GM18867 (cell line): ENCODE data around the gene ROCK2.
A peak's percentile ranks its signal among the peaks of the same experiment; 100 is the strongest.

Source experiments
- ATAC-seq: cut with Tn5 transposase; IDR thresholded peaks from one replicate; pipeline ENCODE4 v1.9.1; 2021; ENCODE audit warnings: mild to moderate bottlenecking, moderate library complexity; ENCODE audit not compliant: unreplicated experiment

Gene ROCK2

DNA sequence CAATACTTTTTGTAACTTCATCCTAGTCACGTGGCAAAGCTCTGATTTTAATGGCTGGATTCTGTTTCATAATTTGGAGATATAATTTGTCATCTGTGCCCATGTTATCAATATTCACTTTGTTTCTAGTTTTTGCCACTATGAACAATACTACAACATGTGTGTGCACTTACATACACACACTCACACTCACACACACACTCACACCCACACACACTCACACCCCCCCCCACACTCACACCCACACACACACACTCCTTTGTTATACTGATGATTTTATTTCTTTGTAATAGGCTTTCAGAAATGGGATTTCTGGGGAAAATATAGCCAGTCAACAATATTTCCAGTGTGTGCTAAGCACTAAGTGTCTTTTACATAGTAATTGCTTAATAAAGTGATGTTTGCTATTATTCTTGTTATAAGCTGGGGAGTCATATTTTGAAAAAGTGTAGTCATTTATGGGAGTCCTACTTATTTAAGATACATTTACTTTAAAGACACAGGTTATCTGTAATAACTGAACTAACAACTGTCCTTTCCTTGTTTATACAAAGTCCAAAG lies 22.8 kb upstream of the ROCK2 start:
- no peak for ATAC-seq

DNA sequence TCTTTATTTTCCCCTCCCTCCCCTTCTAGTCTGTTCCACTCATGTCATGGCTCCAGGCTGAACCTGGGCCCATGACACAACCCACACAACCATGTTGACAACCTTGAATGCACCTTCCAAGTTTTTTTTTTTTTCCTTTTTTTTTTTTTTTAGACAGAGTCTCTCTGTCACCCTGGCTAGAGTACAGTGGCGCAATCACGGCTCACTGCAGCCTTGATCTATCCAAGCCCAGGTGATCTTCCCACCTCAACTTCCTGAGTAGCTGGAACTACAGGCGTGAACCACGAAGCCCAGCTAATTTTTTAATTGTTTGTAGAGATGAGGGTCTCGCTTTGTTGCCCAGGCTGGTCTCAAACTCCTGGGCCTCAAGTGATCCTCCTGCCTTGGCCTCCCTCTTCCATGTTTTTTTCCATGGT lies 21.9 kb upstream of the ROCK2 start:
- ATAC-seq: no peak

DNA sequence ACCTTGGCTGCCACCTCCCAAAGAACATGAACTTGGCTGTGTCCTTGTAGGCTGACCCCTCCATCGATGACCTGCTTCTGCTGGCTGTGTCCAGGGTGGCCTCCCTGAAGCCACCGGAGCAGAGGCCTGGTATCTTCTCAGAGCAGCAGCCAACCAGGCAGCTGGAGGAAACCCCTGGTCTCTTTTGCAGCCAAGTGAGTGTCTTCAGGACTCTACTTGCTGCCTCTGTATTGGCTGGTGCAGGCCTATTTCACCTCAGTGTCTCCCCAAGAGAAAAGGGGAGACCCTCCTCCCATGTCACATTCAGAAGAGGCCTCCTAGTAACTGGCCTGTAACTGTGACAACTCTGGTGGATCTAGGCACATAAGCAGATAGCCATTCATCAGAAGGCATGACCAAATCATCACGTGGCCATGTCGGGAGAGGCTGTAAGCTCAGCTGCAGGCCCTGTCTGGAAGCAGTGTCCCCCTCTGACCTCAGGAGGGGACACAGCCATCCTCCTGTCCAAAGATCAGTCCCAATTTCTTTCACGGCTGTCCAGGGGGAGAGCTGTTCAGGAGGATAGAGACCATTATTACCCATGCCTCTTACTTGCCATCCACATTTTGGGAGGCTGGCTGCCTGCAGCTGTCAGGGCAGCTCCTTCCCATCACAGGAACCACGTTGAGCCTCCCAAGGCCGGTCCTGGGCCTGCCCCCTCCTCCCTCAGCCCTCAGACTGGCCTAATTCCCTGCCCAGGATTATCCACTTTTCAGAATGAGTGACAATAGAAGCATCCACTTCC lies 20.9 kb upstream of the ROCK2 start:
- ATAC-seq: no peak

DNA sequence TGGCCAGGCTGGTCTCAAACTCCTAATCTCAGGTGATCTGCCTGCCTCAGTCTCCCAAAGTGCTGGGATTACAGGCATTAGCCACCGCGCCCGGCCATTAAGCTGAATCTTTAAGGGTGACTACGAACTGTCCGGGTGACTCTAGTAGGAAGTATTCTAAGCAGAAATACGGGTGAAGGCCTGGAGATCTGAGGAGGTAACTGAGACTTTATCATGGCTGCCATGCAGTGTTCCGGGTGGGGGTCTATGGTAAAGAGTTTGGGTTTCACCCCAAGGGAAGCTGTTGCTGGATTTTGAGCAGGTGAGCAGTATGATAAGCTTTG lies 20.1 kb upstream of the ROCK2 start:
- ATAC-seq: no peak

DNA sequence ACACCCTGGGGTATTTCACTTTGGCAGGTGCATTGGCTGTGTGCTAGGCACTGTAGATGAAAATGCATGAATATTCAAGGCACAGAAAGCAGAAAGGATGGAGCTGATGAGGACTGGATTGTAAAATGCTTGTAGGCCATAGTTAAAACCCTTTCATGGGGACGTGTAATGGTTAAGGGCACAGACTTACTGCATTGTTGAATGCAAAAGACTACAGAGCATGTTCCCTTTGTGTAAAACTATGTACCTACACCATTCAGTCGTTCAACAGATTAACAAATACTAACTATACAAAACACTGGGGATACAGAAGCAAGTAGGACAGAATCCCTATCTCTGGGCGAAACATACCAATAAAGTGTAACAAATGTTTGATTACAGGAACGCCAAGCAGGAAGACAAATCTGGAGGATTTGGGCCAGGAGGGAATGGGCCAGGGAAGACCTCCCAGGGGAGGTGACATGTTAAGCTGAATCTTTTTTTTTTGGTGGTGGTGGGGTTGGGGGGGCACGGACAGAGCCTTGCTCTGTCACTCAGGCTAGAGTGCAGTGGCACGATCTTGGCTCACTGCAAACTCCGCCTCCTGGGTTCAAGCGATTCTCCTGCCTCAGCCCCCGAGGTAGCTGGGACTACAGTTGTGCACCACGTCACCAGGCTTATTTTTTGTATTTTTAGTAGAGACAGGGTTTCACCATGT lies 19.6 kb upstream of the ROCK2 start:
- ATAC-seq: no peak

DNA sequence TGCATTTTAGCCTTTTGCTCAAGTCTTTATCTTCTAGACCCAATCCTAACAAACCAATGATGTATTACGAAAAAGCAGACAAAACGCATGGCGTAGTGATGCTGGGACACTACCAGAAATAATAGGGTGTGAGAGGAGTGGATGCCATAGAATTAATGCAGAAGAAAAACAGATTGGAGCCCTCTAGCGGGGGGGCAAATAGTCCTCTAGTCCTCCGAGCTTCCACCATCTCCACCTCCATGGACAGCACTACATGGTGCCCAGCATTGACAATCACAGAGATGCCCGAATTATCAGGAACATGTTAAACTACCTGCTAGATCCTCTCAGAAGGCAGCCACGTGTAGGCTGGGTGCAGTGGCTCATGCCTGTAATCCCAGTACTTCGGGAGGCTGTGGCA lies 15.4 kb upstream of the ROCK2 start:
- ATAC-seq: no peak

DNA sequence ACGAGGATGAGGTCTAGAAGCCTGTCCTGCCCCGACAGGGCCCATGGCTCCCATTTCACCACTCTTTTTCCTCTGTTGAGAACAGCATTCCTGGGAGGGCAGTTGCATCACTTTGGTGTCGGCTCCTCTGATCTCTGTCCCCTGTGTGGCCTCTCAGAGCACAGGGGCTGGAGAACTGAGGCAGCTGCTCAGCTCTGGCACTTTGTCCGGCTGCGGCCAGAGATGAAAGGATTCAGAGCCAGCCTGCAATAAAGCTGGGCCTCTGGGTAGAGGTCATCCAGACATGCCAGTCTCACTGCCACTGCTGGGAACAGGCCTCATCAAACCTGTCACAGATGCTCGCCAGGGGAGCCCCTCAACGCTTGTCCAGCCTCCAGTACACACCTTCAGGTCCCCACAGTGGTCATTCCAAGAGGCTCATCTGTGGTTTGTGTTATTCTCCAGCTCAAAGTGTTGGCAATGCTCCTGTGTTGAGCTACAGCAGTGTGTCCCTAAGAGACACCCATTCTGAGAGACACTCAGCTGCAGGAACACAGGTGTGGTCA lies 13.1 kb upstream of the ROCK2 start:
- ATAC-seq: no peak

DNA sequence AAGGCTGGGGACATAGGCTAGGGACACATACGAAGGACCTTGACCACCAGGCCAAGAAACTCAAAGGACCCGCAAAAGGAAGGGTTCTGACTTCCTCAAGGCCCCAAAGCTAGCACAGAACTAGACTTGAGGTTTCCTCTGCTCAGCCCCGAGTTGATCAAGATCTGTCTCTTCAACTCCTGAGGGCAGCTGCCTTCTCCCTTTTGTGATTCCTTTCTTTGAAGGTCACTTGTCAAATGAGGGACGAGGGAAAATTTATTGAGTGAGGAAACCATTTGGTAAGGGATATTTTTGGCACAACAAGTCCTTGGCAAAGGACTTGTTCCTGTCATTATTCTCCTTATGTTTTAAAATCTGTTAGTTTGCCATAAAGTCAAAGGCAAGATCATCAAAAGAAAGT lies 12.3 kb upstream of the ROCK2 start:
- no peak for ATAC-seq

DNA sequence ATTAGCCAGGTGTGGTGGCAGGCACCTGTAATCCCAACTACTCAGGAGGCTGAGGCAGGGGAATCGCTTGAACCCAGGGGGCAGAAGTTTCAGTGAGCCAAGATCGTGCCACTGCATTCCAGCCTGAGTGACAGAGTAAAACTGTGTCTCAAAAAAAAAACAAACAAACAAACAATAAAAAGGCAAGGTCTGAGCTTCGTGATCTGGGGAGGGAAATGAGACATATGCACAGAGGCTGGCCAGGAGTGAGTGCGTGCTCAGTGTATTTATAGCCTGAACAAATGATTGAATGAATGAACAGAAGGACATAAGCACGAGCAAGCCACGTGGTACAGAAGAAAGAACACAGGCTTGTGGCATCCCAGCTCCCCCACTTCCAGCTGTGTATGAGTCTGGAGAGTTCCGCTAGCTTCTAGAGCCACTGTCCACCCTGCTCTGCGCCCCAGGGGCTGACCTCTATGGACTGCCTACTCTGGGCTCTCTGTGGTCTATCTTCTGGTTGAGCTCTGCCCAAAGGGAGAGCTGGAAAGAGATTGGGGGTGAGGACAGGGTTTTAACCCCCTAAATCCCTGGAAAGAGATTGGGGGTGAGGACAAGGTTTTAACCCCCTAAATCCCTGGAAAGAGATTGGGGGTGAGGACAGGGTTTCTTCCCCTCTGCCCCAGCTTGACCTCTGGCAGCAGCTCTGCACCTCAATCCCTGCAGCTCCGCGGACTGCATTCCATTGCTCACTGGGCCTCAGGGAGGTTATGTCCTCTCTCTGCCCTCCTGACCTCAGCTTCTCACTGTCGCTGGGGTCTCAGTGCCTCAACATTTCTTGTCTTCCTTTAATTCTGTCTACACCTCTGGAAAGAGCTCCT lies 11.0 kb upstream of the ROCK2 start:
- no peak for ATAC-seq

DNA sequence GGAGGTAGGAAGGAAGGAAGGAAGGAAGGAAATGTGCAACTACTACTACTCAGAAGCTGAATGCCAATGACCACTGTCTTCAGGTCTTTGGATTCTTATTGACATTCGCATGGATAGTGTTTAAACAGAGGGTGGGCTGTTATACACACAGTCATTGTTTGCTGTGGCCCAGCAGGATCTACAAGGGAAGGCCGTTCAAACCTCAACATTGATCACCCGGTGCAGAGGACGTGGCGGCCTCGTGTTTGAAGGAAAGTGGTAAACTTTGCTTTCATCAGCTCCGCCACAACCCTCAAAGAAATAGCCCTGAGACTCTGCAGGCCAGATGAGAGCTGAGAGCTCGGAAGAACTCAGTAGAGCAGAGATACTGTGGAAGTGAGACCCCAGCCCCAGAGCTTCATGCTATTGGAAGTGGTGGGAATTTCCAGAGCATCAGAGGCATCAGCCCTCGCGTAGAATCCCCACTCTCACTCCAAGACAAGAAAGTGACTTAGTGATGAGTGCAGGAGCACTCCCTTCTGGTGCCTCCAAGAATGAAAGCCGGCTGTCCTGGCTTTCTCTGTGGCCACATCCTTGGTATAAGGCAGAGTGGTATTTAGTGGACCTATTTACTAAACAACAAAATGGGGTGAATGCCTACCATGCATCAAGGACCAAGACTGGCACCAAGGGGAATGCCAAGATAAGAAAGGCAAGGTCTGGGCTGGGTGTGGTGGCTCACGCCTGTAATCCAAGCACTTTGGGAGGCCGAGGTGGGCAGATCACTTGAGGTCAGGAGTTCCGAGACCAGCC lies 10.1 kb upstream of the ROCK2 start:
- no peak for ATAC-seq

DNA sequence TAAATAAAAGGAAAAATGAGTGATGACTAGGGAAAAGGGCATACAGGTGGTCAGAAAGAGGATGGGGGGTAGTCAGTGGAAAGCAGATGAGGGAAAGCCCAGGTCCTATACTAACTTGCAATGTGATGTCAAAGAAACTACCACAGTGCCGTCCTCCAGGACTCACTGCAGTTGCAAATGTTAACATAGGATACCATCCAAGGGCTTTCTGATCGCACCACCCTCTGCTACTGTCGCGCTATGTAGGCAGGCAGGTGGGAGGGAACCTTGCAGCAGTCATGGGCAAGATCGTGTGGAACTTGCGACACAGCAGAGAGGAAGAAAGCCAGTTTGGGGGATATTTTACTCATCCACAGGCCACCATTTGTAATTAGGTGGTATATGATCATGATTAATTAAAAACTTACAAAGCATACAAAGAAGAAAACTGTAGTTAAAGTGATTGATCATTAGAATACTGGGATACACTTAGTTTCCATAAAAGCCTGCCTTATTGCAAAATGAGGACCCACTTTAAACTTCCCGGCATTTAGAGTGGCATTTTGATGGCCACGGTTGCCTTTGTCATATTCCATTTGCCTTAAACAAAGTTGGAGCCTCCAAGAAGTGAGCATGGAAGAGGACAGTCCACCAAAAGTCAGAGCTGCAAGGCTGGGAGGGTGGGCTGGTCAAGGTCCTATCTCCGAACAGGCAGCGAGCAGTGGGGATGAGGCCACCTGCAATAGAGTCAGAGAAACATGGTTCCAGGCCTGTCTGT lies 8.5 kb upstream of the ROCK2 start:
- no peak for ATAC-seq

DNA sequence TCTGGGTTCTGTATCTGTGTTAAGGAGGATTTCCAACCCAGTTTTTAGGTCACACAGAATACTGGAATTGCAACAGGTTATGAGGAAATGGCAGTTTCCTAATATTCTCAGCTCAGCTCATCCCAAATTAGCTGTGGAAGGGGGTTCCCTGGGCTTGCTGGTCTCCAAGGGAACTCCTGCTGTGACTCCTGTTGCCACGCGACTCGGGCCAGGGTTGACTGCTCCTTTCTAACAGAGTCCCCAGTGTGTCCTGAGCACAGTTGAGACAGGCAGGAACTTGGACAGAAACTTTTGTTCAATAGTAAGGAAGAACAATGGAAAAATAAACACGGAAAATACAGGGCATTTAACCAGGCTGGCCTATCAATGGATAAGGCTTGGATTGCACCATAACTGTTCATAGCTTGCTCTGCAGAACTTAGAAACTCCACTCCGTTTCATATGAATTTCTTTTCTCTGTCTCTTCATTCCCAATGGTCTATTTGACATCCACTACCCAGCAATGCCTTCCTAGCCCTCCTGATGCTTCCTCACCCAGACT lies 3.8 kb upstream of the ROCK2 start:
- no peak for ATAC-seq

DNA sequence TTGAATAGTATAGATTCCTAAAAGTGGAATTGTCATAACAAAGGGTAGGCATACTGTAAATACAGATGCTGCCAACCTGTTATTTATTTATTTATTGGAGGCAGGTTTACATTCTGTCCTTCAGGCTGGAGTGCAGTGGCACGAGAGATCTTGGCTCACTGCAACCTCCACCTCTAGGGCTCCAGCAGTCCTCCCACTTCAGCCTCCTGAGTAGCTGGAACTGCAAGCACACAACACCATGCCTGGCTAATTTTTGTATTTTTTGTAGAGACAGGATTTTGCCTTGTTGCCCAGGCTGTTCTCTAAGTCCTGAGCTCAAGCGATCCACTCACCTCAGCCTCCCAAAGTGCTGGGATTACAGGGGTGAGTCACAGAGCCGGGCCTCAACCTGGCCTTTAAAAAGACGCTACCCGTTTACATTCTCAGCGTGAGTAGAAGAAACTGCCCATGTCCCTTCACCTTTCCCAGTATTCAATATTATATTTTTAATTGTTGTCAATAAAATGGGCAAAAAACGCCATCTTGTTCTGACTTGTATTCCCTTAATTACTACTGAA lies 3.0 kb upstream of the ROCK2 start:
- no peak for ATAC-seq

DNA sequence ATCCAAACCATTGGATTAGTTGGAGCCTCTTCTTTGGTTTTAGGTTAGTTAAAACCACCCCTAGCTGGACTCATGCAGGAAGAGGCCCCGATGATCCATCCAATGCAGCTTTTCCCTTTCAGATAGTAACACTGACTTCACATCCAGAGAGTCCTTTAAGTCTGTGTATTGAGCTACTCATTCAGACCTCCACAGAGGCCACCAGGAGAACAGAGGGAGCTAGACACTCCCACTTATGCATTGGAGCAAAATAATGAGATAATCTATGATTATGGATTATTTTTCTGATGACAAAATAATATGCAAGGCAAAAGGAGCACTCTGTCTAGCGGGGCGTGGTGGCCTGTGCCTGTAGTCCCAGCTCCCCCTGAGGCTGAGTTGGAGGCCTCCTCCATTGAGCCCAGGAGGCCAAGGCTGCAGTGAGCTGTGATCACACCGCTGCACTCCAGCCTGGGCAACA lies 1.6 kb upstream of the ROCK2 start:
- no peak for ATAC-seq

DNA sequence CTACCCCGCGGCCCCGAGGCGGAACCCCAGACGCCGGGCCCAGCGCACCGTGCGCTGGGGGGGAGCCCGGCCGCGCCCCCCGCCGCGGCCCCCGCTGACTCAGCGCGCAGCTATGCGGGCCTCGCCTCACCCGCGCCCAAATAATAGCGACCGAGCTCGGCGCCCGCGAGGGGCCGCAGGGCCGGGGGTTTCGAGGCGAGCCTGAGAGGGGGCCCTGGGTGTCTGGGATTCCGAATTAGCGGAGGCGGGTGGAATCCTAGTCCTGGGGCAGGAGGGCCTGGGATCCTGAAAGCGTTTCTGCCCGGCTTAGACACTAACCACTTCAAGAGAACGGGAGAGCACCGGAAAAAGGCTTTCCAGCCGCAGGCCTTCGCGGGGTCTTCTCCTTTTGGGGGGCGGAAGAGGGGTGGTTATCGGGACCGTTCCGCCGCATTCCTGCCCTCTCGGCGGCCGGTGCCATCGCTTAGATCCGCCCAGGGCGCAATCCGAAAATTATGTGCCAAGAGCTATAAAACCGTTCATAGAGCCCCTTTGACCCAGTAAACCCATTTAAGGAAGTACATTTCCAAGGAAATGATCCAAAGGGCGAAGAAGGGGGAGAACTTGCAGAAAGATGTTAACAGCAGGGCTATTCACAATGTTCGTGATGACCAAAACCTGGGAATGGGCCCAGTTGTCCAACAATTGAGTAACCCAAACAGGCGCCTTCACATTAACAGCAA lies 681 bp upstream of the ROCK2 start:
- no peak for ATAC-seq

DNA sequence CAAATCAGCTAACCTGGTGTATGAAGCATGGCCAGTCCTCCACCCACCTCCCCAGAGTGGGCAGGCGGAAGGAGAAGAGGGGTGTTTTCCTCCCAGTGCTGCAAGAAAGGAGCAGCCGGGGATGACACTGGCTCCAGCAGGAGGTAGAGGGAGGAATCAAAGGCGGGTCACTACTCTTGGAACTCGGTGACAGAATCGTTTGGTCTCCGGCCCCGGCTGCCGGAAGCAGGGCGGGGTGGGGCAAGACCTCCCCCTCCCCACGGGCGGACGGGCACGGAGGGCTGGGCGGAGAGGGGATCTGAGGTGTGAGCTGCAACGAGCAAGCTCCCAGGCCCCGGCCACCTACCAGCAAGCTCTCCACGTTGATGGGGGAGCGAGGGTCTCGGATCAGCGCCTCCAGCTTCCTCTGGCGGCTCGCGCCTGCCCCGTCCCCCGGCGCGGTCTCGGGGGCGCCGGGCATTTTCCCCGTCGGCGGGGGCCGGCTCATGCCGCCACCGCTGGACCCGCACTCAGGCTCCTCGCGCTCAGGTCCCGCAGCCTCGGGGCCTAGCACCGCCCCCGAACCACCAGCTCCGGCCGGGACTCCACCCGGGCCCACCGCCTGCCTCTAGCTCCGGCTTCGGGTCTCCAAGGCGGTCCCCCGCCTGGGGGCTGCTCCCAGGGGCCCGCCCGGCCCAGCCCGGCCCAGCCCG lies 640 bp downstream of the ROCK2 start:
- ATAC-seq: peak; percentile 40

DNA sequence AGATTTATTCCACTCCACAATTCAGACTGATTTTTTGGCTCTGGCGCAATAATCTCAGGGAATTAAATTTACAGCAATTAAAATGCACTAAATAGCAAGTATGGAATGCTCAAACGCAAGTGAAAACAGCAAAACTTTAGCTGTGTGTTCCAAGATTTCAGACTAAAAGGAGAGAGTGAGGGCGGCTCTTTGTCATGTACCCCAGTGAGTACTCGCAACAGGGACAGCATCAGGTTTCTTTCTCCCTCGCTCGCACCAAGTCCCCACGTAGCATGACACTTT lies 1.1 kb downstream of the ROCK2 start:
- peak; percentile 42 for ATAC-seq
